ENCODE data around the gene FAM131B.

FAM131B gene

GRCh38 chr7:143384661-143385631 is 22.4 kb upstream of the FAM131B start:
- DNase-seq (ENCODE audit: low read depth in 1 of 2, low spot score in 1 of 2), result peak in 1 of 2 experiments; percentile 88
- TF ChIP-seq GABPA (IDR thresholded peaks at IDR 0.05; ENCODE audit: low read depth) (no peak), POLR2AphosphoS5 (IDR thresholded peaks at IDR 0.05; ENCODE audit: low read depth) (peak; percentile 86), SPI1 (IDR thresholded peaks at IDR 0.05; ENCODE audit: borderline replicate concordance, low read depth) (peak; percentile 99)
- TF ChIP-seq, protein P1, sequence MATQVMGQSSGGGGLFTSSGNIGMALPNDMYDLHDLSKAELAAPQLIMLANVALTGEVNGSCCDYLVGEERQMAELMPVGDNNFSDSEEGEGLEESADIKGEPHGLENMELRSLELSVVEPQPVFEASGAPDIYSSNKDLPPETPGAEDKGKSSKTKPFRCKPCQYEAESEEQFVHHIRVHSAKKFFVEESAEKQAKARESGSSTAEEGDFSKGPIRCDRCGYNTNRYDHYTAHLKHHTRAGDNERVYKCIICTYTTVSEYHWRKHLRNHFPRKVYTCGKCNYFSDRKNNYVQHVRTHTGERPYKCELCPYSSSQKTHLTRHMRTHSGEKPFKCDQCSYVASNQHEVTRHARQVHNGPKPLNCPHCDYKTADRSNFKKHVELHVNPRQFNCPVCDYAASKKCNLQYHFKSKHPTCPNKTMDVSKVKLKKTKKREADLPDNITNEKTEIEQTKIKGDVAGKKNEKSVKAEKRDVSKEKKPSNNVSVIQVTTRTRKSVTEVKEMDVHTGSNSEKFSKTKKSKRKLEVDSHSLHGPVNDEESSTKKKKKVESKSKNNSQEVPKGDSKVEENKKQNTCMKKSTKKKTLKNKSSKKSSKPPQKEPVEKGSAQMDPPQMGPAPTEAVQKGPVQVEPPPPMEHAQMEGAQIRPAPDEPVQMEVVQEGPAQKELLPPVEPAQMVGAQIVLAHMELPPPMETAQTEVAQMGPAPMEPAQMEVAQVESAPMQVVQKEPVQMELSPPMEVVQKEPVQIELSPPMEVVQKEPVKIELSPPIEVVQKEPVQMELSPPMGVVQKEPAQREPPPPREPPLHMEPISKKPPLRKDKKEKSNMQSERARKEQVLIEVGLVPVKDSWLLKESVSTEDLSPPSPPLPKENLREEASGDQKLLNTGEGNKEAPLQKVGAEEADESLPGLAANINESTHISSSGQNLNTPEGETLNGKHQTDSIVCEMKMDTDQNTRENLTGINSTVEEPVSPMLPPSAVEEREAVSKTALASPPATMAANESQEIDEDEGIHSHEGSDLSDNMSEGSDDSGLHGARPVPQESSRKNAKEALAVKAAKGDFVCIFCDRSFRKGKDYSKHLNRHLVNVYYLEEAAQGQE (IDR thresholded peaks at IDR 0.05; ENCODE audit: insufficient replicate concordance, low read depth), result peak; percentile 18
- H3K27me3 ChIP-seq (ENCODE audit: insufficient read depth, poor library complexity, severe bottlenecking), result no peaks in the 10 kb centered on the region
- peak overlapping the region; percentile 75 for H3K4me3 ChIP-seq (replicated peaks; ENCODE audit: insufficient read depth, low read length)
- peak overlapping the region; percentile 49 for H3K27ac ChIP-seq (replicated peaks)

DNA sequence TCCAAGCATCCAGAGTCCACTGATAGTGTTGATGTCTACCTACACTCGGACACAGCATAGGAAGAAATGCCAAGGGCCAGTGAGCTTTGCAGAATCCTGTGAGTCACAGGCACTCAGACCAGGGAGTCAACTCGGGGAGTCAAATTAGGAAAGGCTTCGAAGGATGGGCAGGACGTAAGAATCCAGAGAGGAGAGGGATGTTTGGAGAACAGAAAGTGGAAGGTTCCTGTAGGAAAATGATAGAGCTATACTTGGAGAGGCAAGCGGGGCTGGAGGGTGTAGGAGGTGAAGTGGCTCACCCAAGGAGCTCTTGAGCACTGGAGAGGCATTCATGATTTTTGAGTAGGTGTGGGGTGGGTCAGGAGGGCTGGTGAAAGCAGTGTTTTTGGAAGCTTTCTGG is 21.6 kb upstream of the FAM131B start:
- peak overlapping the region; percentile 75 for H3K4me3 ChIP-seq (replicated peaks; ENCODE audit: insufficient read depth, low read length)

DNA sequence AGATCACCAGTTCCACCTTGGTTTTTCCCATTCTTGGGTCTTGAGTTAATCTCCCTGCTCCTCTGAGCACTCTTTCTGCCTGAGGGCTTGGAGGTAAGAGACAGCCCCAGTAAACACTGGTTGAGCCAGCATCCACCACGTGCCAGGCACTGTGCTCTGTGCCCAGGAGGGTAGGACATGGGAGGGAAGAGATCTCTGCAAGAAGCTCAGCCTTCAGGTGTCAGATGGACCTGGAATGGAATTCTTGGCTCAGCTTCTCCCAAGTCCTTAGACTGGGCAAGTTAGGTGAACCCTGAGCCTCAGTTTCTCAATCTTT is 21.1 kb upstream of the FAM131B start:
- TF ChIP-seq GABPA (IDR thresholded peaks at IDR 0.05; ENCODE audit: low read depth) (no peak), POLR2AphosphoS5 (IDR thresholded peaks at IDR 0.05; ENCODE audit: low read depth) (no peak), CTCF (IDR thresholded peaks at IDR 0.05; ENCODE audit: insufficient read depth, low read length) (no peak), SPI1 (IDR thresholded peaks at IDR 0.05; ENCODE audit: borderline replicate concordance, low read depth) (no peak)
- TF ChIP-seq, protein P1 (IDR thresholded peaks at IDR 0.05; ENCODE audit: insufficient replicate concordance, low read depth), result no peak
- DNase-seq (ENCODE audit: low read depth in 1 of 2, low spot score in 1 of 2), result no peak
- H3K27me3 ChIP-seq (ENCODE audit: insufficient read depth, poor library complexity, severe bottlenecking), result no peaks in the 10 kb centered on the region
- peak overlapping the region; percentile 75 for H3K4me3 ChIP-seq (replicated peaks; ENCODE audit: insufficient read depth, low read length)
- peak overlapping the region; percentile 49 for H3K27ac ChIP-seq (replicated peaks)

More for the DNA sequence above, 21.6 kb upstream of the FAM131B start:
- peak overlapping the region; percentile 49 for H3K27ac ChIP-seq (replicated peaks)
- no peaks in the 10 kb centered on the region for H3K27me3 ChIP-seq (ENCODE audit: insufficient read depth, poor library complexity, severe bottlenecking)
- TF ChIP-seq GABPA (IDR thresholded peaks at IDR 0.05; ENCODE audit: low read depth) (no peak), CTCF (IDR thresholded peaks at IDR 0.05; ENCODE audit: insufficient read depth, low read length) (no peak)
- peak in 1 of 2 experiments; percentile 28 for DNase-seq (ENCODE audit: low read depth in 1 of 2, low spot score in 1 of 2)

DNA sequence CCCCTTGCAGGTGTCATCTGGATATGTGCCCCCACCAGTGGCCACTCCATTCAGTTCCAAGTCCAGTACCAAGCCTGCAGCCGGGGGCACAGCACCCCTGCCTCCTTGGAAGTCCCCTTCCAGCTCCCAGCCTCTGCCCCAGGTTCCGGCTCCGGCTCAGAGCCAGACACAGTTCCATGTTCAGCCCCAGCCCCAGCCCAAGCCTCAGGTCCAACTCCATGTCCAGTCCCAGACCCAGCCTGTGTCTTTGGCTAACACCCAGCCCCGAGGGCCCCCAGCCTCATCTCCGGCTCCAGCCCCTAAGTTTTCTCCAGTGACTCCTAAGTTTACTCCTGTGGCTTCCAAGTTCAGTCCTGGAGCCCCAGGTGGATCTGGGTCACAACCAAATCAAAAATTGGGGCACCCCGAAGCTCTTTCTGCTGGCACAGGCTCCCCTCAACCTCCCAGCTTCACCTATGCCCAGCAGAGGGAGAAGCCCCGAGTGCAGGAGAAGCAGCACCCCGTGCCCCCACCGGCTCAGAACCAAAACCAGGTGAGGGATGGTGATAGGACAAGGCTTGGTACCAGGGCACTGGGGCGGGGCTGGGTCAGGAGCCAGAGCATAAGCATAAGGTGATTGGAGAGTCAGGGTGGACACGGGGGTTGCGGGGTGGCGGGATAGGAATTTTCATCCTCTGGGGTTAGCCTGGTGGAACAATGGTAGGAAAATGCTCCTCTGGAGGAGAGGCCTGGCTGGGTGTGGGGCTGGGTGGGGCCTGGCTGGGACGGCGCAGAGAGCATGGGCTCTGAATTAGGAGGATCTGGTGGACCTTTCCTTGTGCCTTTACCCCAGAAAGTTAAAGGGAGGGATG is 20.5 kb upstream of the FAM131B start:
- Histone ChIP-seq H3K27me3 (ENCODE audit: insufficient read depth, poor library complexity, severe bottlenecking) (no peaks in the 10 kb centered on the region), H3K4me3 (replicated peaks; ENCODE audit: insufficient read depth, low read length) (peak overlapping the region; percentile 75), H3K27ac (replicated peaks) (peak overlapping the region; percentile 88)
- no peak for DNase-seq (ENCODE audit: low read depth in 1 of 2, low spot score in 1 of 2)
- no peak for TF ChIP-seq POLR2AphosphoS5 (IDR thresholded peaks at IDR 0.05; ENCODE audit: low read depth)
- TF ChIP-seq SPI1 (IDR thresholded peaks at IDR 0.05; ENCODE audit: borderline replicate concordance, low read depth), result no peak
- TF ChIP-seq, protein P1 (IDR thresholded peaks at IDR 0.05; ENCODE audit: insufficient replicate concordance, low read depth), result no peak
- TF ChIP-seq CTCF (IDR thresholded peaks at IDR 0.05; ENCODE audit: insufficient read depth, low read length), result no peak
- TF ChIP-seq GABPA (IDR thresholded peaks at IDR 0.05; ENCODE audit: low read depth), result no peak
